Activated T-cell treated with anti-CD3 and anti-CD28 coated beads for 4 hours (primary cell): ENCODE data around the gene OR14J1.
"Not testable (repeated sequence)": the region's sequence is repeated elsewhere in the genome, so short reads cannot be mapped to it uniquely, and the experiment has no call there.

Source experiments
- DNase-seq: peaks from one replicate; pipeline ENCODE4 v3.0.0-alpha.2; 2020

The OR14J1 gene, protein sequence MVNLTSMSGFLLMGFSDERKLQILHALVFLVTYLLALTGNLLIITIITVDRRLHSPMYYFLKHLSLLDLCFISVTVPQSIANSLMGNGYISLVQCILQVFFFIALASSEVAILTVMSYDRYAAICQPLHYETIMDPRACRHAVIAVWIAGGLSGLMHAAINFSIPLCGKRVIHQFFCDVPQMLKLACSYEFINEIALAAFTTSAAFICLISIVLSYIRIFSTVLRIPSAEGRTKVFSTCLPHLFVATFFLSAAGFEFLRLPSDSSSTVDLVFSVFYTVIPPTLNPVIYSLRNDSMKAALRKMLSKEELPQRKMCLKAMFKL

DNA sequence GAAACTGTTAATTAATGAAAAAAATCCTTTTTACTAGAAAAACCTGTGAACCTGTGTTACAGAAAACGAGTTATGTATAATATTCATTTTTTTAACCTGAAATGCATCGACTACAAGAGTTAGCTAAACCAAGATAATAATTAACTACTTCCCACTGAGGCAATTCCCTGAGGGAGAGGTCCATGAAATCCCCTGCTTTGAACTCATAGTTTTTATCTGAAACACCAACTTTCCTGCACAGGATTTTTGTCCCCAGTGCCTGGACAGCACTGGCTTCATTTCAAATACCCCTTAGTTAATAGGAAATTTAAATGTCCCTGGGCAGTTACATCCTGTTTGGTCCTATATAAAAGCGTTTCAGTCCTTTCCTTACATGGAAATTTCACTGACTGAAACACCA is at the start of gene OR14J1:
OR14J1 (plus strand) TSS at position 386 of the 400 bp plus-strand sequence. CDS start 4,989 bp downstream, outside the sequence.
- no peak for DNase-seq

DNA sequence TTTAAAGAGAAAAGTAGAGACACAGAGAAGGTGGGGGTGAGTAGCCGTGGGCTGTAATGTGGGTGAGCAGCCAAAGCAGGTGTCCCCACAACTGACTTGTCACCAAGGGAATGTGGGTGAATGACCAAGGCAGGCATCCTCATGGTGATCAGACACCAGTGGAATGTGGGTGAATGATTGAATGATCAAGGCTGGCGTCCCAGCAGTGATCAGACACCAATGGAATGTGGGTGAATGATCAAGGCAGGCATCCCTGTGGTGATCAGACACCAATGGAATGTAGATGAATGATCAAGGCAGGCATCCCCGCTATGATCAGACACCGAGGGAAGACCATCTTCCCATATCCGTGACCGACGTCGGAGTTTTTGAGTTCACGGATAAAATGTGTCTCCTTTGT is 49.8 kb upstream of the OR14J1 start:
- no peak for DNase-seq

DNA sequence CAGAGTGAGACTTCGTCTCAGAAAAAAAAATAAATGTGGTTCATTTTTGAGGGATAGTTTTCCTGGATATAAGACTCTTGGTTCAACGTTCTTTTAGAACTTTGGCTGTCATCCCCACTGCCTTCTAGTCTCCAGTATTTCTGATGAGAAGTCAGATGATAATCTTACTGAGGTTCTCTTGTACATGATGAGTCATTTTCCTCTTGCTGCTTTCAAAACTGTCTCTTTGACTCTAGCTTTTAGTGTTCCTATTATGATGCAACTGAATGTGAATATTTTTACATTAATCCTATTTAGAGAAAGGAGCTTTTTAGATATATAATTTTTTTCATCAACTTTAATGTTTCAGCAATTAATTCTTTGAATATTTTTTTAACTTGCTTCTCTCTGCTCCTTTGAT is 46.0 kb upstream of the OR14J1 start:
- no peak for DNase-seq

DNA sequence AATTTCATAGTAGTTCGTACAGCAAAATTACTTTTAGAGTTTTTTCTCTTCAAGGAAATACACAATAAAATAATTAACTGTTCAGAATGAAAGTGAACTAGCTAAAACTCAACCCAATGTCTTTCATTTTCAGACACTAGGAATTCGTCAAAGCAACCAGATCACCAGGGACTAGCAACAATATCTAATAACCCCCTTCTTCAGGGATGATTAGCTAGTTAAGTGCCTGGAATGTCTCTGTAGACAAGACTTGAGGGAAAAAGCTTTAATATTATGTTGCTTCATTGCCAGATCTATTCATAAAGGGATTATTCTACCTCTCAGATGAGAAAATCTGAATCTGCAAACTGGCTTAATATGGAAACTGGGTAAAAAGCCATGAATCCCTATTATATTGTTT is 41.8 kb upstream of the OR14J1 start:
- no peak for DNase-seq

DNA sequence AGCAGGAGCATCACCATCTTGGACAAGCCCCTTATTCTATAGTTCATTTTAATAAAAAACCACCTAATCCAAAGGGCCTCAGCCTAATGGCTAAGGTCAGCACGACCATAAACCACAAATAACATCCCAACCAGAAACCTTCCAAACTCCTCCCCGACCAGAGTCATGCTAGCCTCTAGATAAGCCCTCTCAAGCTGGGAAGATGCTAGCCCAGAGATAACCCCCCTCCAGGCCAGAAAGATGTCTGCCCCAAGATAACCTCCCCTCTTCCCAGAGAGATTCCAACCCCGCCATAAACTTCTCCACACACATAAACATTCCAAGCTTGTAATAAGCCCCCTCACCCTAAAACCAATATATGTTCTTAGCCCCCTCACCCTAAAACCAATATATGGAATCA is 38.5 kb upstream of the OR14J1 start:
- DNase-seq, result no peak

DNA sequence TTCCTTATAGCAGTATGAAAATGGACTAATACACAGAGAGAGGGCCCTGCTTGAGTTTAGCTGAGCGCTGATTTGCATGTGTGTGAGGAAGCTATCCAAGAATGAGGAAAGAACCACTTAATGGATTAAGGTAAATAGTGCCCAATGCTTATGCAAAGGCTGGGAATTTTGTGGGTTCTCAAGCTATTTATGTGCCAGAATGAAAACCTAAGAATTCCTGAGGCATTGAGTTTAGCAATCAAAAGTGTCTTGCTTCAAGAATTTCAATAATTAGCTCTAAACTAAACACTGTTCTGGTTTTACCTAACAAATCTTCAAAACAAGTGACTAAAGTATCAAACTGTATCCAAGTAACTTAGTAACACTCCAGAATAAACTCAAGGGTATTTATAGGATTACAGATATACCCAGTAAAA is 7.0 kb upstream of the OR14J1 start:
- DNase-seq, result no peak

DNA sequence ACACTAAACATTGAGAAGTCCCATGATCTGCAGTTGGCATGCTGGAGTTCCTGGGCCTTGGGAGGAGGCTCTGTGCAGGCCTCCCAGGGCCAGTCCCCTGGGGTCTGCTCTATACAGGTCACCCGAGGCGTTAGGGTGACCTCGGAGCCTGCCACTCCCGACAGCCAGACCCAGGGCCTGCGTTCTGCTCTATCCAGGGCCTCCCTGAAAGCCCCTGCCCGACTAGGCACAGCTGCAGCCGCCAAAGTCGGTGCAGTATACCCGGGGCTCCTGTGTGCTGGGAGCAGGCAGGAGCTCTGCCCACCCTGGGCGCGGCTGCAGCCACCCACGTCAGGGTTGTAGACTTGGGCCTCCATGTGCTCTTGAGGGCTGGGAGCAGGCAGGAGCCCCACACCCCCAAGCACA is 6.3 kb upstream of the OR14J1 start:
- DNase-seq, result no peak

DNA sequence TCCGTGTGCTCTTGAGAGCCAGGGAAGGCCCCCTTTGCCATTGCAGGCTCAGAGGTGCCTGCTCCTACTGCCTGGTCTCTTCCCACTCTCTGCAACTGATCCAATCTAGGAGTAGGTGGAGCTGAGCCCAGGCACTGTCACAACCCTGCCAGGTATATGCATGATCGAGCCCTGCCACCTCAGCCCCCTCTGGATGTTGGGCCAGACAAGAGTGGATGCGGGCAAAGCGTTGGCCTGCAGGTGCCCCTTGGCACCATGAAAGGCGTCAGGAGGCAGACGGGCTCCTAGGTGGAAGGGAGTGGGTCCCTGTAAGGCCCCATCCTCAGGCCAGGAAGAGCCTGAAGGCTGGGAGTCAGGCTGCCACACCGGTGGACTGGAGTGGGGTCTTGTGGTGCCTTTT is 5.9 kb upstream of the OR14J1 start:
- DNase-seq, result no peak

DNA sequence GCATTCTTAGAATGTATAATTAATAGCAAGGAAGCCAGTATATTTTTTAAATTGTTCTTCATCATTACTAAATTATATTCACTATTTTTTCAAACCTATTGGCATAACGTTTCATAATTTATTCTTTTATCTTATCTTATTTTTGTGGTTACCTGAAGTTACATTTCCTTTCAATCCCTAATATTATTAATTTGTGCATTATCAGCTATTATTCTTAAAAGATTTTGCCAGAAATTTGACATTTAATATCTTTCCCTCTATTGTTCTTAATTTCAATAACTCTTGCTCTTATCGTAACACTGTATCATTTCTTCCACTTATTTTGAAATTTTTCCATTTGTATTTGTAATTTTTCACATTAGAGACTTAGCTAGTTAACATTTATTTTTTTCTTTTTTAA is 18.4 kb downstream of the OR14J1 start:
- no peak for DNase-seq

DNA sequence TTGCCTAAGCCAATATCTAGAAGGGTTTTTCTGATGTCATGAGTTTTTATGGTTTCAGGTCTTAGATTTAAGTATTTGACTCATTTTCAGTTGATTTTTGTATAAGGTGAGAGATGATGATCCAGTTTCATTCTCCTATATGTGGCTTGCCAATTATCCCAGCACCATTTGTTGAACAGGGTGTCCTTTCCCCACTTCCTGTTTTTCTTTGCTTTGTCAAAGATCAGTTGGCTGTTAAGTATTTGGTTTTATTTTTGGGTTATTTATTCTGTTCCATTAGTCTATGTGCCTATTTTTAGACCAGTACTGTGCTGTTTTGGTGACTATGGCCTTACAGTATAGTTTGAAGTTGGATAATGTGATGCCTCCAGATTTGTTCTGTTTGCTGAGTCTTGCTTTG is 21.8 kb downstream of the OR14J1 start:
- DNase-seq, result not testable (repeated sequence)

DNA sequence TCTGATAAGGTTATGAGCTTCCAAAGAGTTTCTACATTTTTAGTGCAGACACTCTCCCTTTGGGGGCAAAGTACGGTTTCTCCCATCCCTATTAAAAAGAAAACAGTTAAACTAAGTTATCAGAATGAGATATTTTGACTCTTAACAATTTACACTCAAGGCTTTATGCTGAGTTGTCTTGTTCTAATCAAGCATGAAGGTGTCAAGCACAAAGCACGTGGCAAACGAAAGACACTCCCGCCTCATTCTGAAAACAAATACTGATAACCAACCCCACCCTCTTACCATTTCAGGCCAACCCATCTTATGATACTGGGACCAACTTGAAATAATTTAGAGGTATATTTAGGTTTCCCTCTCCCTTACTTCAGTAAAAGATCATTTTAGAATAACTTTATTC is 24.3 kb downstream of the OR14J1 start:
- DNase-seq, result no peak

DNA sequence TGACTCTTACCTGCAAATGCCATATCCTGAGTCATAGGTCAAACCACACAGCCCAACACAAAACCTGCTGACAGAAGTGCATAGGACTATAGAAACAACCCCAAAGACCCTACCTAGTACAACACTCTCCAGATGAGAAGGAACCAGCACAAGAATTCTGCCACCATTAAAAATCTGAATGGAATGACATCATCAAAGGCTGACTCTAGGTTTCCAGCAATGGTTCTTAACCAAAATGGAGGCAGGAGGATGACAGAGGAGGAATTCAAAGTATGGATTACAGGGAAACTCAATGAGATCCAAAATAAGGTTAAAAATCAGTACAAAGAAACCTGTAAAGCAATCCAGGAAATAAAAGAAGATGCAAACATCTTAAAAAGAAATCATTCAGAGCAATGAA is 31.2 kb downstream of the OR14J1 start:
- no peak for DNase-seq

DNA sequence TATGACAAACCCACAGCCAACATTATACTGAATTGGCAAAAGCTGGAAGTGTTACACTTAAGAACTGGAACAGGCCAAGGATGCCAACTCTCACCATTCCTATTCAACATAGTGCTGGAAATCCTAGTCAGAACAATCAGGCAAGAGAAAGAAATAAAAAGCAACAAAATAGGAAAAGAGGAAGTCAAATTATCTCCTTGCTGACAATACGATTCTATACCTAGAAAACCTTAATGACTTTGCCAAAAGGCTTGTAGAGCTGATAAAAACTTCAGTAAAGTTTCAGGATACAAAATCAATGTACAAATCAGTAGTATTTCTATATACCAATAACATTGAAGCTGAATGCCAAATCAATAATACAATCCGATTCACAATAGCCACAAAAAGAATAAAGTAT is 34.8 kb downstream of the OR14J1 start:
- DNase-seq, result no peak

DNA sequence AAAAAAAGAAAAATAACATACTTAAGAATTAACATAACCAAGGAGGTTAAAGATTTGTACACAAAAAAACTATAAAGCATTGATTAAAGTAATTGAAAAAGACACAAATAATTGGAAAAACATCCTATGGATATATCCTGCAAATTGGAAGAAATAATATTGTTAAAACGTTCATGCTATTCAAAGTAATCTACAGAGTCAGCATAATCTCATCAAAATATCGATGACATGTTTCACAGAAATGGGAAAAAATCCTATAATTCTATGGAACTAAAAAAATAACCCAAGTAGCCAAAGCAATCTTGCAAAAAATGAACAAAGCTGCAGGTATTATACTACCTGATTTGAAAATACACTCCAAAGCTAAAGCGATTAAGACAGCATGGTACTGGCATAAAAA is 43.9 kb downstream of the OR14J1 start:
- no peak for DNase-seq

DNA sequence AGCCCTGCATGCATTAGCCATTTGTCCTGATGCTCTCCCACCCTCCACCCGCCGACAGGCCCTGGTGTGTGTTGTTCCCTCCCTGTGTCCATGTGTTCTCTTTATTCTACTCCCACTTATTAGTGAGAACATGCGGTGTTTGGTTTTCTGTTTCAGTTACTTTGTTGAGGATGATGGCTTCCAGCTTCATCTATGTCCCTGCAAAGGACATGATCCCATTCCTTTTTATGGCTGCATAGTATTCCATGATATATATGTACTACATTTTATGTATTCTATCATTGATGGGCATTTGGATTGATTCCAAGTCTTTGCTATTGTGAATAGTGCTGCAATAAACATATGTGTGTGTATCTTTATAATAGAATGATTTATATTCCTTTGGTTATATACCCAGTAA is 47.8 kb downstream of the OR14J1 start:
- not testable (repeated sequence) for DNase-seq

DNA sequence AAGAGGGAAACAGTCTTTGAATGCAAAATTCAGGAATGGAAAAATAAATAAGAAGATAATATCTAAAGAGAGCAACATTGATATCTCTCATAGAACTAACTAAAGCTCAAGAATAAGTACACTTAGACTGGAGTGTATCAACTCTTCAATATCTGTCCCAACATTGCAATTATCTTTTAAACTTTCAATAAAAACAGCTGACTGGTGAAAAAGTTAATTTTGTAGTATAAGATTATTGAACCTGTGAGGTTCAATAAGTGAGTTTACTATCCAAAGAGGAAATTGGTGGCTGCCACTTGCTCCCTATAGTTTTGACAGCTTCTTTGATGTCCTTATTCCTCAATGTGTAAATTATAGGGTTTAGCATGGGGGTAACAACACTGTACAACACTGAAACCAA is 53.5 kb downstream of the OR14J1 start:
- no peak for DNase-seq

DNA sequence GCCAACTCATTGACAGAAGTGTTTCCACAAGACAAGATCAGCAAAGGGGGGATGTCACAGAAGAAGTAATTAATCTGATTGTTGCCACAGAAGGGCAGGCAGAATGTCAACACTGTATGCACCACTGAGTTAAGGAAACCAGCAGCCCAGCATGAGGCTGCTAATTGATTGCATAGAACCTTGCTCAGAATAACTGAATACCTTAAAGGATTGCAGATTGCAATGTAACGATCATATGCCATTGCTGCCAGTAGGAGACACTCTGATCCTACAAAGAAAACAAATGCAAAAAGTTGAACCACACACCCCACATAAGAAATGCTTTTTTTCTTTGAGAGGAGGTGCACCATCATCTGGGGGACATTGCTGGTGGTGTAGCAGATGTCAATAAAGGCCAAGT is 54.1 kb downstream of the OR14J1 start:
- no peak for DNase-seq
